H1 (cell line): ENCODE measurements around the gene OPN1MW3. TPM values are rescaled to one million over a fixed set of nuclear protein-coding genes. Genes with fewer than 3 reads are reported as not detected.

Experiments
- CHD2 ChIP-seq: IDR thresholded peaks from 2 replicates; pipeline ENCODE4 v1.6.1; 2012; ENCODE audit warnings: low read length, improper control_type of control experiment
- GABPA ChIP-seq: IDR thresholded peaks from 2 replicates; pipeline ENCODE4 v1.6.1; 2011; ENCODE audit warnings: mild to moderate bottlenecking, low read length, moderate library complexity, borderline replicate concordance; ENCODE audit not compliant: insufficient read depth
- POLR2A ChIP-seq, 2 experiments: IDR thresholded peaks; 1 replicate in 1 of 2; 2 replicates in 1 of 2; pipeline ENCODE4 v1.6.1; 2011; ENCODE audit warnings: low read depth in 2 of 2, low read length in 2 of 2, mild to moderate bottlenecking in 2 of 2; ENCODE audit errors: control extremely low read depth in 1 of 2
- polyA plus RNA-seq, 7 experiments: library from polyadenylated mRNA; depleted of rRNA in 3 of 7; stranded (reverse) in 5 of 7; unstranded in 2 of 7; fragments of >200 nt in 5 of 7; fragments of 200-250 nt in 2 of 7; gene quantifications; 1 replicate in 5 of 7; 2 replicates in 1 of 7; 4 replicates in 1 of 7; pipeline versions ENCODE4 v1.2.1 to v1.2.3, GENCODE V29; 2011 to 2013; ENCODE audit warnings: missing spikeins in 2 of 7, mixed read lengths in 2 of 7
- total RNA-seq: library from RNA; stranded (reverse); fragmentation: NEBNext Ultra II Directional; extraction: Animal tissue kit (Norgen Biotek cat#: 25700); gene quantifications from 2 replicates; pipeline ENCODE4 v1.2.1, GENCODE V29; 2021
- TF ChIP-seq, protein P1 (sequence below), 3 experiments: IDR thresholded peaks; 1 replicate in 2 of 3; 2 replicates in 1 of 3; pipeline versions ENCODE4 v1.5.1 to v1.6.1; 2011; ENCODE audit warnings: low read length in 3 of 3, mild to moderate bottlenecking in 3 of 3, inconsistent platforms in 2 of 3, low read depth in 1 of 3, moderate library complexity in 1 of 3; ENCODE audit not compliant: insufficient read depth in 1 of 3; ENCODE audit errors: control extremely low read depth in 1 of 3

OPN1MW3 gene
- total and polyA plus RNA-seq, 2 of the 8 experiments (the other 6 are each of a cell fraction or from before 2014, with no cell fraction given), result not detected

DNA sequence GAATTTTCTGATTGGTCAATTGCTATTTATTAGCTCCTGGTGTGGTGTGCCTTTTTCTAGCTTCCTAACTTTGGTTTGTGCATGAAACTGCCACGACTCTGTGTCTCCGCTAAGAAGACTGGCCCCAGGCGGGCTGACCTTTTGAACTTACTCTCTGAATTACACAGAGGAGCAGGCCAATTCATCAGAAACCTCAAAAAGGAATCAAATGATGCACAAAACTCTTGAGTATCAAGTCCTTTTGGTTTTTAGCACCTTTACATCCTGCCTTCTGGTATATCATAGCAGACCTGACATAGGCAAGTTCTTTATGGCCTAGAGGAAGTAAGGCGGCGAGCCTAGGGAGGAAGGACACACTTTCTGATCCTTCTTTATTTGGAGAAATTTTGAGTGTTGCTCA is 55.8 kb downstream of the OPN1MW3 start (continued):
- TF ChIP-seq, protein P1, sequence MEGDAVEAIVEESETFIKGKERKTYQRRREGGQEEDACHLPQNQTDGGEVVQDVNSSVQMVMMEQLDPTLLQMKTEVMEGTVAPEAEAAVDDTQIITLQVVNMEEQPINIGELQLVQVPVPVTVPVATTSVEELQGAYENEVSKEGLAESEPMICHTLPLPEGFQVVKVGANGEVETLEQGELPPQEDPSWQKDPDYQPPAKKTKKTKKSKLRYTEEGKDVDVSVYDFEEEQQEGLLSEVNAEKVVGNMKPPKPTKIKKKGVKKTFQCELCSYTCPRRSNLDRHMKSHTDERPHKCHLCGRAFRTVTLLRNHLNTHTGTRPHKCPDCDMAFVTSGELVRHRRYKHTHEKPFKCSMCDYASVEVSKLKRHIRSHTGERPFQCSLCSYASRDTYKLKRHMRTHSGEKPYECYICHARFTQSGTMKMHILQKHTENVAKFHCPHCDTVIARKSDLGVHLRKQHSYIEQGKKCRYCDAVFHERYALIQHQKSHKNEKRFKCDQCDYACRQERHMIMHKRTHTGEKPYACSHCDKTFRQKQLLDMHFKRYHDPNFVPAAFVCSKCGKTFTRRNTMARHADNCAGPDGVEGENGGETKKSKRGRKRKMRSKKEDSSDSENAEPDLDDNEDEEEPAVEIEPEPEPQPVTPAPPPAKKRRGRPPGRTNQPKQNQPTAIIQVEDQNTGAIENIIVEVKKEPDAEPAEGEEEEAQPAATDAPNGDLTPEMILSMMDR (IDR thresholded peaks at IDR 0.05; ENCODE audit: control extremely low read depth in 1 of 3, insufficient read depth in 1 of 3, low read depth in 1 of 3, low read length in 3 of 3), result no peak
- TF ChIP-seq GABPA (no peak), POLR2A (IDR thresholded peaks at IDR 0.05; ENCODE audit: control extremely low read depth in 1 of 2, low read depth in 2 of 2, low read length in 2 of 2) (no peak), CHD2 (no peak)
